Neural cell (in vitro differentiated cells): Measurements from ENCODE around the gene ARPIN. TPM values are rescaled to one million over a fixed set of nuclear protein-coding genes. Genes with fewer than 3 reads are reported as not detected.

Experiments
- H2AFZ ChIP-seq: fragments of 200-600, 300-800 bp; sonication (generic), shearing (Covaris generic); 2 replicates; pipeline ENCODE4 v1.6.0; 2014; ENCODE audit warnings: low read depth, mild to moderate bottlenecking, antibody characterized with exemption, low read length, moderate library complexity
- H3F3A ChIP-seq: fragments of 200-600 bp; shearing (Covaris generic); 2 replicates; pipeline ENCODE4 v1.6.1; 2016; ENCODE audit warnings: mild to moderate bottlenecking, moderate library complexity, mixed read lengths, antibody characterized with exemption, low read length; ENCODE audit not compliant: insufficient read depth, poor library complexity, severe bottlenecking
- H3K27ac ChIP-seq: fragments of 200-600, 300-800 bp; sonication (generic), shearing (Covaris generic); 2 replicates; pipeline ENCODE4 v1.5.1; 2014; ENCODE audit warnings: mild to moderate bottlenecking, low read length, moderate library complexity
- H3K27me3 ChIP-seq: fragments of 300-800, 200-600 bp; sonication (generic), shearing (Covaris generic); 2 replicates; pipeline ENCODE4 v1.6.0; 2014; ENCODE audit warnings: mild to moderate bottlenecking, low read depth, low read length, moderate library complexity; ENCODE audit not compliant: insufficient read depth
- H3K36me3 ChIP-seq: fragments of 300-800, 200-600 bp; sonication (generic), shearing (Covaris generic); 2 replicates; pipeline ENCODE4 v1.5.1; 2014; ENCODE audit warnings: mild to moderate bottlenecking, antibody characterized with exemption, low read length, moderate library complexity; ENCODE audit not compliant: insufficient read depth
- H3K4me2 ChIP-seq: fragments of 300-800, 200-600 bp; sonication (generic), shearing (Covaris generic); 2 replicates; pipeline ENCODE4 v1.6.0; 2014; ENCODE audit warnings: mild to moderate bottlenecking, low read length
- H3K4me3 ChIP-seq: fragments of 300-800, 200-600 bp; sonication (generic), shearing (Covaris generic); 2 replicates; pipeline ENCODE4 v1.5.1; 2014; ENCODE audit warnings: mild to moderate bottlenecking, low read length, moderate library complexity
- H3K79me2 ChIP-seq: fragments of 200-600 bp; shearing (Covaris generic); replicated peaks from 2 replicates; pipeline ENCODE4 v1.6.0; 2014; ENCODE audit warnings: mild to moderate bottlenecking, low read length, moderate library complexity; ENCODE audit not compliant: insufficient read depth
- H3K9ac ChIP-seq: fragments of 300-800, 200-600 bp; sonication (generic), shearing (Covaris generic); 2 replicates; pipeline ENCODE4 v1.6.1; 2016; ENCODE audit warnings: mild to moderate bottlenecking, low read length, mixed read lengths
- H3K9me2 ChIP-seq: fragments of 200-600 bp; shearing (Covaris generic); 2 replicates; pipeline ENCODE4 v1.6.1; 2016; ENCODE audit warnings: mild to moderate bottlenecking, low read length, mixed read lengths; ENCODE audit not compliant: insufficient read depth
- H3K9me3 ChIP-seq: fragments of 200-600, 300-800 bp; sonication (generic), shearing (Covaris generic); 2 replicates; pipeline ENCODE4 v1.6.1; 2016; ENCODE audit warnings: mild to moderate bottlenecking, mixed run types, low read length, moderate library complexity, mixed read lengths
- H4K20me1 ChIP-seq: fragments of 200-600 bp; shearing (Covaris generic); 2 replicates; pipeline ENCODE4 v1.6.1; 2016; ENCODE audit warnings: mild to moderate bottlenecking, mixed run types; ENCODE audit not compliant: insufficient read depth
- EP300 ChIP-seq: fragments of 450-650 bp; conservative IDR thresholded peaks from 2 replicates; pipeline ENCODE4 v1.6.1; 2014; ENCODE audit warnings: antibody characterized with exemption, mild to moderate bottlenecking, moderate library complexity; ENCODE audit not compliant: poor library complexity, severe bottlenecking
- EZH2 ChIP-seq: fragments of 200-600, 300-800 bp; shearing (Covaris generic), sonication (generic); IDR thresholded peaks from 2 replicates; pipeline ENCODE4 v1.6.1; 2014; ENCODE audit warnings: antibody characterized with exemption, low read length, borderline replicate concordance, mild to moderate bottlenecking; ENCODE audit not compliant: insufficient read depth, poor library complexity, severe bottlenecking
- MXI1 ChIP-seq: fragments of 450-650 bp; conservative IDR thresholded peaks from 2 replicates; pipeline ENCODE4 v1.6.1; 2014; ENCODE audit warnings: antibody characterized with exemption, mild to moderate bottlenecking; ENCODE audit not compliant: poor library complexity, severe bottlenecking
- POLR2AphosphoS5 ChIP-seq: IDR thresholded peaks from 2 replicates; pipeline ENCODE4 v1.6.1; 2012
- RAD21 ChIP-seq: fragments of 450-650 bp; conservative IDR thresholded peaks from 2 replicates; pipeline ENCODE4 v1.6.1; 2014; ENCODE audit warnings: antibody characterized with exemption, mild to moderate bottlenecking, moderate library complexity
- SMC3 ChIP-seq: fragments of 450-650 bp; conservative IDR thresholded peaks from 2 replicates; pipeline ENCODE4 v1.6.1; 2014; ENCODE audit warnings: antibody characterized with exemption, mild to moderate bottlenecking, moderate library complexity; ENCODE audit not compliant: poor library complexity
- TAF1 ChIP-seq: IDR thresholded peaks from 2 replicates; pipeline ENCODE4 v1.6.1; 2012; ENCODE audit warnings: low read depth
- polyA plus RNA-seq: library from polyadenylated mRNA; depleted of rRNA; stranded (reverse); fragments of >200 nt; gene quantifications from 2 replicates; pipeline ENCODE4 v1.2.3, GENCODE V29; 2014
- TF ChIP-seq, protein P1 (sequence below): fragments of 450-650 bp; IDR thresholded peaks from 2 replicates; pipeline ENCODE4 v1.5.1; 2014; ENCODE audit warnings: antibody characterized with exemption, mild to moderate bottlenecking, moderate library complexity; ENCODE audit not compliant: poor library complexity, severe bottlenecking

The ARPIN gene
- polyA plus RNA-seq, 1 donor from 2014 or later, result 2.7 TPM

DNA sequence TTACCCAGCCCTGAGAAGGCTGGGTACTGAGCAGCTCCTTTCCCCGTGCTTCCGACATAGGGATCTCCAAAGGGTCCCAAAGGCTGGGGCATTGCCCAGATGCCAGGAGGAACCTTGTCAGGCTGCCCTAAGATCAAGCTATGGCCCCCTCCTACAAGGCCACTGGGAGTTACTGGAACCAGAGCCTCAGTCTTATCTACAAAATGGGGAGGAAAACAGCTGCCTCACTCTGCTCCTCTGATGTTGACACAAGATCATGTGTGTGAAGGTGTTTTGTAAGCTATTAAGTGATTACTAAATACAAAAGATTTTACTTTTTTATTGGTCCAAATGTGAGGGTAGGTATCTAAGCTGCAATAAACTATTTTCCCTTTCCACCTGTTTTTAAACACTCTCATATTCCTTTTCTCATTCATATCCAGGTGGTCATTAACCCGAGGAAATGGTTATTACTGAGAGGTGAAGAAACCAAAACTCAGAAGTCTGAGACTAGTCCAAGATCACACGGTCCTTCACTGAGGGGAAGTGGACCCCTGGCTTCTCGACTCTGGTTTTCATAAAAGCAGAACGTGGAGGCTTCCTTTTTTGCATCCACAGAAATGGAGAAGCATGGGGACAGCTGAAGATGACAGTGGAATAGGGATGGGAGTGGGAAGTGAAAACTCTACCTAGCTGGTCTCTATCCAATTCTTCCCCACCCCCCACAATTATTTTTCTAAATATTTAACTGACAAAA, 1.7 kb downstream of the ARPIN start:
- no peak overlapping the region for H3K4me3 ChIP-seq
- H3K36me3 ChIP-seq, result no peaks in the 10 kb centered on the region
- H3K27me3 ChIP-seq, result peaks cover 2% of the 10 kb centered on the region
- no peaks in the 10 kb centered on the region for H3K9me2 ChIP-seq
- H2AFZ ChIP-seq, result no peak overlapping the region
- H3K9me3 ChIP-seq, result no peaks in the 10 kb centered on the region
- H3K4me2 ChIP-seq, result no peak overlapping the region
- H3K9ac ChIP-seq, result no peak overlapping the region
- H3K79me2 ChIP-seq, result no peaks in the 10 kb centered on the region
- H3F3A ChIP-seq, result no peaks in the 10 kb centered on the region
- H4K20me1 ChIP-seq, result no peaks in the 10 kb centered on the region
- TF ChIP-seq EZH2, result no peak
- H3K27ac ChIP-seq, result no peak overlapping the region

DNA sequence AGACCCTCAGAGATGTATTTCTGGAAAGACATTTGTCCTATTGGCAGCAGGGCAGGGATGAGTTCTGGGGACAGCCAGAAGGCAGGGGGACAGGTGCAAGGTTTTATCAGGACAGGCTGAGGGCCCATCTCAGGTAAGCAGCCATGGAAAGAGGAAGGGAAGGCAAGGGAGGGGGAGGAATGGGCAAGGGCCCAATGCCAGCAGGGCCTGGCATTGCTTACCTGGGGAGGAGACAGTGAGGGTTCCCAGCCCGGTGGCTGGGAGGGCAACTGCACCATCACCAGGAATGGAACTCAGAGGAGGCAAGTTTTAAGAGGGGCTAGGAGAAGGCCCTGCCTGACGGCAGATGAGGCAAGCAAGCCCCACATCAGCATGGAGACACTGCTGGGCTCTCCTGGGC, 3.1 kb downstream of the ARPIN start:
- H3K36me3 ChIP-seq, result no peaks in the 10 kb centered on the region
- H3F3A ChIP-seq, result no peaks in the 10 kb centered on the region
- TF ChIP-seq SMC3 (no peak), MXI1 (no peak)
- no peaks in the 10 kb centered on the region for H3K79me2 ChIP-seq
- no peak overlapping the region for H3K4me2 ChIP-seq
- H4K20me1 ChIP-seq, result no peaks in the 10 kb centered on the region
- no peak overlapping the region for H3K4me3 ChIP-seq
- no peak overlapping the region for H3K9ac ChIP-seq
- H3K27ac ChIP-seq, result no peak overlapping the region
- no peaks in the 10 kb centered on the region for H3K9me3 ChIP-seq
- H3K27me3 ChIP-seq, result peaks cover 2% of the 10 kb centered on the region
- no peaks in the 10 kb centered on the region for H3K9me2 ChIP-seq
- H2AFZ ChIP-seq, result no peak overlapping the region

DNA sequence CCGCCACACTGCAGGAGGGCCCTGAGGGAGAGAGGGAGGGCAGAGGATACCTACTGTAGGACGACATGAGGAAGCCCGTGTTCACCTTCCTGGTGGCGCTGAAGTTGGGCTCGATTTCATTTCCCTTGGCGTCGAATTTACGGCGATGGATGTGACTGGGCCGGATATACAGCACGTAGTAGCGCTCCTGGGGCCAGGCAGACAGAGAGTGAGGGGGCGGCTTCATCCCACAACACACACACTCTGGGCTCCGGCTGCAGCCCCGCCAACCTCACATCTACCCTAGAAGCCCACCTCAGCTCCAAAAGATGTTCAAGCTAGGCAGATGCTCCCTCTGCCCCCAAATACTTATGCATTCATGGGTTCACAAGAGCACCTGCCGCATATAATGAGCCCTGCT, 4.5 kb downstream of the ARPIN start:
- Histone ChIP-seq H4K20me1 (no peaks in the 10 kb centered on the region), H3K4me2 (no peak overlapping the region), H3K36me3 (no peaks in the 10 kb centered on the region), H3K9me2 (no peaks in the 10 kb centered on the region), H2AFZ (no peak overlapping the region), H3K27me3 (peaks cover 2% of the 10 kb centered on the region), H3K27ac (no peak overlapping the region), H3K4me3 (no peak overlapping the region), H3K9me3 (no peaks in the 10 kb centered on the region), H3F3A (no peaks in the 10 kb centered on the region), H3K79me2 (no peaks in the 10 kb centered on the region), H3K9ac (no peak overlapping the region)
- TF ChIP-seq MXI1 (no peak), POLR2AphosphoS5 (no peak), SMC3 (no peak), EP300 (no peak), TAF1 (no peak), RAD21 (no peak), EZH2 (no peak)
- TF ChIP-seq, protein P1, sequence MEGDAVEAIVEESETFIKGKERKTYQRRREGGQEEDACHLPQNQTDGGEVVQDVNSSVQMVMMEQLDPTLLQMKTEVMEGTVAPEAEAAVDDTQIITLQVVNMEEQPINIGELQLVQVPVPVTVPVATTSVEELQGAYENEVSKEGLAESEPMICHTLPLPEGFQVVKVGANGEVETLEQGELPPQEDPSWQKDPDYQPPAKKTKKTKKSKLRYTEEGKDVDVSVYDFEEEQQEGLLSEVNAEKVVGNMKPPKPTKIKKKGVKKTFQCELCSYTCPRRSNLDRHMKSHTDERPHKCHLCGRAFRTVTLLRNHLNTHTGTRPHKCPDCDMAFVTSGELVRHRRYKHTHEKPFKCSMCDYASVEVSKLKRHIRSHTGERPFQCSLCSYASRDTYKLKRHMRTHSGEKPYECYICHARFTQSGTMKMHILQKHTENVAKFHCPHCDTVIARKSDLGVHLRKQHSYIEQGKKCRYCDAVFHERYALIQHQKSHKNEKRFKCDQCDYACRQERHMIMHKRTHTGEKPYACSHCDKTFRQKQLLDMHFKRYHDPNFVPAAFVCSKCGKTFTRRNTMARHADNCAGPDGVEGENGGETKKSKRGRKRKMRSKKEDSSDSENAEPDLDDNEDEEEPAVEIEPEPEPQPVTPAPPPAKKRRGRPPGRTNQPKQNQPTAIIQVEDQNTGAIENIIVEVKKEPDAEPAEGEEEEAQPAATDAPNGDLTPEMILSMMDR, result no peak
